ENCODE measurements around the gene TMEM176A. TPM values are rescaled to one million over a fixed set of nuclear protein-coding genes. Genes with fewer than 3 reads are reported as not detected.

The TMEM176A gene
- total and polyA plus RNA-seq, 2 donors from 2014 or later, result 288 to 513 TPM

- Histone ChIP-seq H3K27me3 (ENCODE audit: control insufficient read depth, insufficient read depth, low read length) (no peaks in the 10 kb centered on the region), H3K9ac (ENCODE audit: low read length in 3 of 3) (no peak overlapping the region), H3K4me1 (ENCODE audit: control insufficient read depth in 2 of 3, insufficient read depth in 2 of 3, low read depth in 1 of 3, low read length in 3 of 3) (no peaks in the 10 kb centered on the region), H3K9me3 (ENCODE audit: control insufficient read depth in 2 of 3, insufficient read depth in 1 of 3, low read length in 3 of 3) (peaks cover 0 to 7% (median 2%) of the 10 kb centered on the region in 3 donors), H3K4me3 (ENCODE audit: low read length in 3 of 3) (no peak overlapping the region), H3K36me3 (ENCODE audit: control insufficient read depth in 2 of 3, insufficient read depth in 3 of 3, low read length in 3 of 3) (no peaks in the 10 kb centered on the region), H3K27ac (ENCODE audit: low read depth in 2 of 2, low read length in 2 of 2) (no peak overlapping the region)
- intact Hi-C loops (cut with DNase I), result no loop called here
- DNase-seq (no peak), FAIRE-seq (no peak)
- no peak for TF ChIP-seq CTCF (IDR thresholded peaks at IDR 0.05; ENCODE audit: borderline replicate concordance, extremely low read depth, insufficient read depth)
These were observed 13.9 kb downstream of the TMEM176A start for GRCh38 chr7:150814328-150815001.

GRCh38 chr7:150818971-150819370, 18.4 kb downstream of the TMEM176A start:
- H3K9me3 ChIP-seq (ENCODE audit: control insufficient read depth in 2 of 3, insufficient read depth in 1 of 3, low read length in 3 of 3), result peaks cover 0 to 13% (median 2%) of the 10 kb centered on the region in 3 donors
- H3K4me3 ChIP-seq (ENCODE audit: low read length in 3 of 3), result no peak overlapping the region
- H3K9ac ChIP-seq (ENCODE audit: low read length in 3 of 3), result no peak overlapping the region
- H3K4me1 ChIP-seq (ENCODE audit: control insufficient read depth in 2 of 3, insufficient read depth in 2 of 3, low read depth in 1 of 3, low read length in 3 of 3), result peaks cover 0 to 12% (median 9%) of the 10 kb centered on the region in 3 donors
- no peaks in the 10 kb centered on the region for H3K27me3 ChIP-seq (ENCODE audit: control insufficient read depth, insufficient read depth, low read length)
- no peak for TF ChIP-seq CTCF (IDR thresholded peaks at IDR 0.05; ENCODE audit: borderline replicate concordance, extremely low read depth, insufficient read depth)
- intact Hi-C loops (cut with DNase I), result no loop called here
- H3K36me3 ChIP-seq (ENCODE audit: control insufficient read depth in 2 of 3, insufficient read depth in 3 of 3, low read length in 3 of 3), result no peaks in the 10 kb centered on the region
- FAIRE-seq, result no peak
- DNase-seq, result no peak
- H3K27ac ChIP-seq (ENCODE audit: low read depth in 2 of 2, low read length in 2 of 2), result no peak overlapping the region

GRCh38 chr7:150820148-150820547, 19.6 kb downstream of the TMEM176A start:
- no peak overlapping the region for H3K9ac ChIP-seq (ENCODE audit: low read length in 3 of 3)
- peaks cover 0 to 12% (median 9%) of the 10 kb centered on the region in 3 donors for H3K4me1 ChIP-seq (ENCODE audit: control insufficient read depth in 2 of 3, insufficient read depth in 2 of 3, low read depth in 1 of 3, low read length in 3 of 3)
- peaks cover 0 to 13% (median 2%) of the 10 kb centered on the region in 3 donors for H3K9me3 ChIP-seq (ENCODE audit: control insufficient read depth in 2 of 3, insufficient read depth in 1 of 3, low read length in 3 of 3)
- H3K36me3 ChIP-seq (ENCODE audit: control insufficient read depth in 2 of 3, insufficient read depth in 3 of 3, low read length in 3 of 3), result no peaks in the 10 kb centered on the region
- H3K4me3 ChIP-seq (ENCODE audit: low read length in 3 of 3), result peak overlapping the region in 1 of 3 donors; percentile 4
- peak in 2 of 5 donors; percentile 37 to 50 for DNase-seq
- intact Hi-C loops (cut with DNase I), result no loop called here
- H3K27me3 ChIP-seq (ENCODE audit: control insufficient read depth, insufficient read depth, low read length), result no peaks in the 10 kb centered on the region
- TF ChIP-seq CTCF (IDR thresholded peaks at IDR 0.05; ENCODE audit: borderline replicate concordance, extremely low read depth, insufficient read depth), result no peak
- no peak for FAIRE-seq
- peak overlapping the region; percentile 90 to 91 for H3K27ac ChIP-seq (ENCODE audit: low read depth in 2 of 2, low read length in 2 of 2)

All from kidney (tissue), 14 donors.